PFSK-1 (cell line): ENCODE results near the gene RASGRP4.

Source experiments
- FOXP2 ChIP-seq: optimal IDR thresholded peaks from 2 replicates; pipeline ENCODE3; 2011; ENCODE audit warnings: borderline replicate concordance, control low read depth, inconsistent platforms; ENCODE audit not compliant: insufficient read depth; ENCODE audit errors: extremely low read length, extremely low read depth
- POLR2AphosphoS5 ChIP-seq: IDR thresholded peaks from 2 replicates; pipeline ENCODE4 v1.6.1; 2012; ENCODE audit warnings: low read depth, mild to moderate bottlenecking, control low read depth, low read length, moderate library complexity
- SIN3A ChIP-seq: IDR thresholded peaks from 2 replicates; pipeline ENCODE4 v1.6.1; 2012; ENCODE audit warnings: mild to moderate bottlenecking, low read length, moderate library complexity, borderline replicate concordance; ENCODE audit not compliant: insufficient read depth
- TAF1 ChIP-seq: IDR thresholded peaks from 2 replicates; pipeline ENCODE4 v1.6.1; 2012; ENCODE audit warnings: low read length, control low read depth, borderline replicate concordance; ENCODE audit not compliant: insufficient read depth
- TF ChIP-seq, protein P1 (sequence below), 2 experiments: IDR thresholded peaks; 2 replicates each; pipeline versions ENCODE4 v1.6.1 to v1.8.0; 2011 to 2012; ENCODE audit warnings: low read depth in 2 of 2, low read length in 2 of 2, control low read depth in 1 of 2, inconsistent platforms in 1 of 2, mild to moderate bottlenecking in 1 of 2, moderate library complexity in 1 of 2; ENCODE audit not compliant: insufficient read depth in 1 of 2

RASGRP4 gene

GRCh38 chr19:38448225-38448624, 22.2 kb upstream of the RASGRP4 start:
- no peak for TF ChIP-seq FOXP2
- TF ChIP-seq TAF1, result no peak
- TF ChIP-seq POLR2AphosphoS5, result no peak
- TF ChIP-seq SIN3A, result no peak
- TF ChIP-seq, protein P1, sequence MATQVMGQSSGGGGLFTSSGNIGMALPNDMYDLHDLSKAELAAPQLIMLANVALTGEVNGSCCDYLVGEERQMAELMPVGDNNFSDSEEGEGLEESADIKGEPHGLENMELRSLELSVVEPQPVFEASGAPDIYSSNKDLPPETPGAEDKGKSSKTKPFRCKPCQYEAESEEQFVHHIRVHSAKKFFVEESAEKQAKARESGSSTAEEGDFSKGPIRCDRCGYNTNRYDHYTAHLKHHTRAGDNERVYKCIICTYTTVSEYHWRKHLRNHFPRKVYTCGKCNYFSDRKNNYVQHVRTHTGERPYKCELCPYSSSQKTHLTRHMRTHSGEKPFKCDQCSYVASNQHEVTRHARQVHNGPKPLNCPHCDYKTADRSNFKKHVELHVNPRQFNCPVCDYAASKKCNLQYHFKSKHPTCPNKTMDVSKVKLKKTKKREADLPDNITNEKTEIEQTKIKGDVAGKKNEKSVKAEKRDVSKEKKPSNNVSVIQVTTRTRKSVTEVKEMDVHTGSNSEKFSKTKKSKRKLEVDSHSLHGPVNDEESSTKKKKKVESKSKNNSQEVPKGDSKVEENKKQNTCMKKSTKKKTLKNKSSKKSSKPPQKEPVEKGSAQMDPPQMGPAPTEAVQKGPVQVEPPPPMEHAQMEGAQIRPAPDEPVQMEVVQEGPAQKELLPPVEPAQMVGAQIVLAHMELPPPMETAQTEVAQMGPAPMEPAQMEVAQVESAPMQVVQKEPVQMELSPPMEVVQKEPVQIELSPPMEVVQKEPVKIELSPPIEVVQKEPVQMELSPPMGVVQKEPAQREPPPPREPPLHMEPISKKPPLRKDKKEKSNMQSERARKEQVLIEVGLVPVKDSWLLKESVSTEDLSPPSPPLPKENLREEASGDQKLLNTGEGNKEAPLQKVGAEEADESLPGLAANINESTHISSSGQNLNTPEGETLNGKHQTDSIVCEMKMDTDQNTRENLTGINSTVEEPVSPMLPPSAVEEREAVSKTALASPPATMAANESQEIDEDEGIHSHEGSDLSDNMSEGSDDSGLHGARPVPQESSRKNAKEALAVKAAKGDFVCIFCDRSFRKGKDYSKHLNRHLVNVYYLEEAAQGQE (IDR thresholded peaks at IDR 0.05; ENCODE audit: insufficient read depth in 1 of 2, low read depth in 2 of 2, low read length in 2 of 2), result no peak

DNA sequence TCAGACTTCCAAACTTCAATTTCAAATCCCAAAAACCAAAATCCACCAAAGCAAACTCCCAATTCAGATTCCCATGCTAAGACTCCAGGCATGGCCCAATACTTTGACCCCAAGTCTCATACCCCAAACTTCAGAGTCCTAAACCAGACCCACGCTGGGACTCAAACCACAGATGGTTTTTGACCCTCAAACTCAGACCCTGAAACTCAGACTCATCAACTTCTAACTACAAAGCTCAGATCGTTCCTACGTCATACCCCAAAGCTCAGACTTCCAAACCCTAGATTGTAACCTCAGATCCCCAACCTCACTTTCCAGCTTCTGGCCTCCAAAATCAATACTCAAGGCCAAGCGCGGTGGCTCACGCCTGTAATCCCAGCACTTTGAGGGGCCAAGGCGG, 19.3 kb upstream of the RASGRP4 start:
- TF ChIP-seq FOXP2 (no peak), TAF1 (no peak), SIN3A (no peak), POLR2AphosphoS5 (no peak)
- TF ChIP-seq, protein P1 (IDR thresholded peaks at IDR 0.05; ENCODE audit: insufficient read depth in 1 of 2, low read depth in 2 of 2, low read length in 2 of 2), result no peak

GRCh38 chr19:38444026-38444425, 18.0 kb upstream of the RASGRP4 start:
- TF ChIP-seq TAF1 (no peak), FOXP2 (no peak), SIN3A (no peak), POLR2AphosphoS5 (no peak)
- TF ChIP-seq, protein P1 (IDR thresholded peaks at IDR 0.05; ENCODE audit: insufficient read depth in 1 of 2, low read depth in 2 of 2, low read length in 2 of 2), result no peak

GRCh38 chr19:38443458-38443999, 17.5 kb upstream of the RASGRP4 start:
- no peak for TF ChIP-seq SIN3A
- TF ChIP-seq FOXP2, result no peak

DNA sequence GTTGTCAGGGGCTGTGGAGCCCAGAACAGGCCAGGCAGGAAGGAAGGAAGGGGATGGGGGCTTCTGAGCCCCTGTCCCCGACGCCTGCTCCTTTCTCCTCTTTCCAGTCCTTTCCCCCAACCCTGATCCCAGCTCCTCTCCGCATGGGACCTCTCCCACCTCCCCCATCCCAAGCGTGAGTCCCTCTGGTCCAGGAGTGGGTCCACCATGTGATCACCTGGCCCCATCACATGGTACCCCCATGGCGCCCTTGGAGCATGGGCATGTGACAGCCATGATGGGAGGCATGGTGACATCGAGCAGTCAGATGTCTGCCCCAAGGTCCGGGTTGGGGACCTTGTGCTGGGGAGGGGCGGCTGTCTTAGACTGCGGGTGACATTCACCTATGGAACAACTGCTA, 16.7 kb upstream of the RASGRP4 start:
- no peak for TF ChIP-seq SIN3A
- no peak for TF ChIP-seq POLR2AphosphoS5
- TF ChIP-seq TAF1, result no peak
- TF ChIP-seq, protein P1 (IDR thresholded peaks at IDR 0.05; ENCODE audit: insufficient read depth in 1 of 2, low read depth in 2 of 2, low read length in 2 of 2), result no peak
- TF ChIP-seq FOXP2, result no peak
